ENCODE measurements around the gene DHDDS. TPM values are rescaled to one million over a fixed set of nuclear protein-coding genes. Genes with fewer than 3 reads are reported as not detected.

The DHDDS gene
- total RNA-seq, 1 experiment from 2014 or later = 56.7 TPM

GRCh38 chr1:26459573-26460031, 27.5 kb downstream of the DHDDS start:
- Histone ChIP-seq H3K4me3 (ENCODE audit: low read depth in 2 of 2, low read length in 2 of 2) (no peak overlapping the region), H3K36me3 (ENCODE audit: control insufficient read depth, insufficient read depth, low read length) (no peaks in the 10 kb centered on the region; the same call in 1 of the 2 replicates), H3K9me3 (ENCODE audit: control insufficient read depth, insufficient read depth, low read depth, low read length) (no peaks in the 10 kb centered on the region), H3K27ac (ENCODE audit: low read length) (no peak overlapping the region), H3K27me3 (ENCODE audit: control insufficient read depth, insufficient read depth, low read length) (no peaks in the 10 kb centered on the region), H3K4me1 (ENCODE audit: control insufficient read depth, insufficient read depth, low read length) (no peaks in the 10 kb centered on the region)
- intact Hi-C loops (cut with micrococcal nuclease; ENCODE audit: unreplicated experiment) = no loop called here
- no TSS peak for BruUV-seq (replicated peaks)
- ChIA-PET CTCF (interaction anchor here (2.1 kb wide), 1 partner anchor 10 kb away, joined by 7 read pairs; no protein-coding TSS in a partner anchor), POLR2A (no interaction called here)
- no peak for TF ChIP-seq CTCF (IDR thresholded peaks at IDR 0.05)
- no peak for TF ChIP-seq POLR2AphosphoS5 (IDR thresholded peaks at IDR 0.05; ENCODE audit: low read depth, low read length)
- no peak for TF ChIP-seq SIN3A (IDR thresholded peaks at IDR 0.05; ENCODE audit: borderline replicate concordance, insufficient read depth, low read depth, low read length)
- TF ChIP-seq REST (IDR thresholded peaks at IDR 0.05; ENCODE audit: insufficient read depth in 1 of 2, low read depth in 2 of 2, low read length in 1 of 2) = no peak
- TF ChIP-seq TCF7L2 (IDR thresholded peaks at IDR 0.05; ENCODE audit: low read depth, low read length) = no peak
- in situ Hi-C loops (cut with HindIII; ENCODE audit: low pct_unique_long_range_greater_than_20kb, low sequenced_read_pairs) = no loop called here
- ATAC-seq (no peak), DNase-seq (ENCODE audit: low read depth, low spot score) (no peak)

- Histone ChIP-seq H3K27ac (ENCODE audit: low read length) (no peak overlapping the region), H3K4me1 (ENCODE audit: control insufficient read depth, insufficient read depth, low read length) (peaks cover 12% of the 10 kb centered on the region), H3K9me3 (ENCODE audit: control insufficient read depth, insufficient read depth, low read depth, low read length) (no peaks in the 10 kb centered on the region), H3K4me3 (ENCODE audit: low read depth in 2 of 2, low read length in 2 of 2) (no peak overlapping the region), H3K36me3 (ENCODE audit: control insufficient read depth, insufficient read depth, low read length) (peaks cover 11% of the 10 kb centered on the region), H3K27me3 (ENCODE audit: control insufficient read depth, insufficient read depth, low read length) (no peaks in the 10 kb centered on the region)
- TF ChIP-seq TCF7L2 (IDR thresholded peaks at IDR 0.05; ENCODE audit: low read depth, low read length) (no peak), POLR2AphosphoS5 (IDR thresholded peaks at IDR 0.05; ENCODE audit: low read depth, low read length) (no peak), CTCF (IDR thresholded peaks at IDR 0.05) (no peak), REST (IDR thresholded peaks at IDR 0.05; ENCODE audit: insufficient read depth in 1 of 2, low read depth in 2 of 2, low read length in 1 of 2) (no peak), SIN3A (IDR thresholded peaks at IDR 0.05; ENCODE audit: borderline replicate concordance, insufficient read depth, low read depth, low read length) (no peak)
- ChIA-PET CTCF (interaction anchor here (1.9 kb wide), 1 partner anchor 9 kb away, joined by 7 read pairs; no protein-coding TSS in a partner anchor), POLR2A (no interaction called here)
- intact Hi-C loops (cut with micrococcal nuclease; ENCODE audit: unreplicated experiment) (no loop called here), in situ Hi-C loops (cut with HindIII; ENCODE audit: low pct_unique_long_range_greater_than_20kb, low sequenced_read_pairs) (no loop called here)
- ATAC-seq (no peak), DNase-seq (ENCODE audit: low read depth, low spot score) (no peak)
- no TSS peak for BruUV-seq (replicated peaks)
These were observed 36.8 kb downstream of the DHDDS start for GRCh38 chr1:26468911-26469310.
